NOMO-1 treated with dmso at 0.1 percent for 144 hours (cell line): ENCODE results near the gene ZNF607.
"Not testable (repeated sequence)": the region's sequence is repeated elsewhere in the genome, so short reads cannot be mapped to it uniquely, and the experiment has no call there.

ENCODE experiments used
- DNase-seq: peaks from one replicate; lab custom pipeline; 2025; ENCODE audit not compliant: unreplicated experiment; lab: John Stamatoyannopoulos, UW

The ZNF607 gene

DNA sequence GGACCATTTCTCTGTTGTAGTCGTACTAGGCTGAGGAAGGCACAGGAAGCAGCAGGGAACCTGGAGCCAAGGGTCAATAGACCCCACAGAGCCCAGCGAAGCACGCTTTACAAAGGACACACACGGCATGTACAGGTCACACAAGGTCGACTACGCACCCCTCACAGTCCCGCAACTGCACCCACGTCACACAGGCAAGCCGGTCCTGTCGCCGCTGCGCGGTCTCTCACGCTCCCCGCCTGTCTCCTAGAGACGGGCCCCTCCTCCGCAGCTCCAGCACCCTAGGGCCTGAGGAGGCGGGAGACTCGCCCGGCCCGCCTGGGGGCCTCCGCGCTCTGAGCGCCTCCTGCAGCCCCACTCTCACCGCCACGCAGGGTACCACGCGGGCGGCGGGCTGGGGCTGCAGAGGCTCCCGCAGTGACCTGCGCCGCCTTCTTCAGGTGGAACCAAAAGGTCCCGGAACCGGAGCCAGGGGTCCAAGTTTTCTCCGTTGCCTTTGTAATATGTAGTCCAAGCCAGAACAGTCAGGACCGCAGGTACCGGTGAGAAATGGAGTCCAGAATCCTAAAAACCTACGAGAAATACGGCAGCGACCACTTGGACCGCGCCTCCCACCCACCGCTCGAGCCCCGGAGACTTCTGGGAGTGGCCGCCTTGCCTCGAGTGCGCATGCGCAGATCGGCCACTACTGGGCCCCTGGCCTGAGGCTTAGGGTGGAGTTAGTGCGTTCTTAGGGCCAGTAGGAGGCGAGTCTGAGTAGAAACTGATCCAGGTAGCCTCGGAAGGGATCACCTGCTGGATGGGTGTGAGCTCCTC lies at the start of gene ZNF607:
Gene ZNF607 (minus strand): TSS at position 651 of the 816 bp plus-strand sequence. CDS start 8,143 bp downstream, outside the sequence.
- DNase-seq = no peak

DNA sequence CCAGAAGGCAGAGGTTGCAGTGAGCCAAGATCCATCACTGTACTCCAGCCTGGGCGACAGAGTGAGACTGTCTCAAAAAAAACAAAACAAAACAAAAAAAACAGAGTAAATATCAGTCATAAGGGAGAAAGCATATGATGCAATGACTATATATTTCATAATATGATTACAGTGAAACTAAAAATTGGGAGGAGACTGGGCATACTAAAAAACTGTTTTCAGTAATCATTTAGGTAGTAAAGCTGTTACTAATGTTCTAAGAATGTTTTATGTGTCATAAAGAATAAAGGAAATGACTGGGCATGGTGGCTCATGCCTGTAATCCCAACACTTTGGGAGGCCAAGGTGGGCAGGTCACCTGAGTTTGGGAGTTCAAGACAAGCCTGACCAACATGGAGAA lies 43.9 kb upstream of the ZNF607 start:
- DNase-seq = no peak

GRCh38 chr19:37757683-37758082 lies 38.1 kb upstream of the ZNF607 start:
- DNase-seq = not testable (repeated sequence)

DNA sequence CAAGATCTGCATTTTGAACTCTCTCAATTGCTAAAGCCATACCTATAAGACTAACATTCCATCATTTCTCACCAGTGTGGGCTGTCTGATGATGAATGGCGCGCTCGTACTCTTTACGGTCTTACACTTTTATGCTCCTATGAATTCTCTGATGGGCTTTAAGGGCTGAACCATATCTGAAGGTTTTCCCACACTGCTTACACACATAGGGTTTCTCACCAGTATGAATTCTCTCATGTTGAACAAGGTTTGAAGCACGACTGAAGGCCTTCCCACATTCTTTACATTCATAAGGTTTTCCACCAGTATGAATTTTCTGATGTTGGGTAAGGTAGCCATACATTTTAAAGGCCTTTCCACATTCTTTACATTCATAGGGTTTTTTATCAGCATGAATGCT lies 18.8 kb upstream of the ZNF607 start:
- DNase-seq = no peak

GRCh38 chr19:37725181-37725580 lies 5.6 kb upstream of the ZNF607 start:
- DNase-seq = no peak

DNA sequence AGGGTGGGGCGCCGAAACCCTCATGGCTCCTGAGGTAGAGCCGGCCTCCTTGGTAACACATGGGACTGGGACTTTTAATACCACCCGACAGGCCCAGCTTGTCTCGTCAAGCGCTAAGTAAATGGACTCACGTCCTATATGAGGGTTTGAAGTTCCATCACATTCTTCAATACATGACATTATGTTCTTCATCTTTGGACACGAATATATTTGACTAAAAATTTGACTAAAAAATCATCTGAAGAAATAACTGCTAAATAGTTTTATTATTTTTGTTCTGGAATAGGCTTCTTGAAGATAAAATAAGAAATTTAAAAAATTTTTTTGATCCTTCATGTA lies 335 bp upstream of the ZNF607 start:
- DNase-seq = no peak

- no peak for DNase-seq
These were observed 1.3 kb downstream of the ZNF607 start for GRCh38 chr19:37718304-37718703.

- DNase-seq = no peak
These were observed 3.4 kb downstream of the ZNF607 start for GRCh38 chr19:37716140-37716539.

DNA sequence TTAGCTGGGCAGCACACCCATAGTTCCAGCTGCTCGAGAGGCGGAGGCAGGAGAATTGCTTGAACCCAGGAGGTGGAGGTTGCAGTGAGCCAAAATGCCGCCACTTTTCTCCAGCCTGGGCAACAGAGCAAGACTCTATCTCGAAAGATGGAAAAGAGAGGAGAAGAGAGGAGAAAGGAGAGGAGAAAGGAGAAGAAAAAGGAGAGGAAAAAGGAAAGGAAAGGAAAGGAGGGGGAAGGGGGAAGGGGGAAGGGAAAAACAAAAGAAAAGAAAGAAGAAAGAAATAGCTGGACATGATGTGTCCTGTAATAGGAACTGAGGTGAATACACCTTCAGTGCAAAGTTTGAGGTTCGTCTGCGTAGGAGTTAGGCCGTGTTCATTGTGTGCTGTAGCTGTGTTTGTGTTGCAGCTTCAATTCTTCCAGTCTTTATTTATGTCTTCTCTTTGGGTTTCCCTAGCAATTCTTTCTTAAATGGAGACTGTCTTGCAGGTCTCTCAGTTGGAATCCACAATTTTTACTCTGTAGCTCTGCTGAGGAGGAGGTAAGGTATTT lies 13.4 kb downstream of the ZNF607 start:
- DNase-seq = no peak

DNA sequence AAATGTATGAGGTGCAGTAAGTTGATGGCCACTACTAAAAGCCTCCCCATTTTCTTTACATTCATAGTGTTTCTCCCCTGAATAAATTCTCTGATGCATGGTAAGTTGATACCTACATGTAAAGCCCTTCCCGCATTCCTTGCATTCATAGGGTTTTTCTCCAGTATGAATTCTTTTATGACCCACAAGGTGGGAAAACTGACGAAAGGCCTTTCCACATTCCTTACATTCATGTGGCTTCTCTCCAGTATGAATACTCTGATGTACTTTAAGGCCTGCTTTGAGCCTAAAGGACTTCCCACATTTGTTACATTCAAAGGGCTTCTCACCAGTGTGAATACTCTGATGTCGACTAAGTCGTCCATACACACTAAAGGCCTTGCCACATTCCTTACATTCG lies 20.5 kb downstream of the ZNF607 start:
- DNase-seq = no peak

DNA sequence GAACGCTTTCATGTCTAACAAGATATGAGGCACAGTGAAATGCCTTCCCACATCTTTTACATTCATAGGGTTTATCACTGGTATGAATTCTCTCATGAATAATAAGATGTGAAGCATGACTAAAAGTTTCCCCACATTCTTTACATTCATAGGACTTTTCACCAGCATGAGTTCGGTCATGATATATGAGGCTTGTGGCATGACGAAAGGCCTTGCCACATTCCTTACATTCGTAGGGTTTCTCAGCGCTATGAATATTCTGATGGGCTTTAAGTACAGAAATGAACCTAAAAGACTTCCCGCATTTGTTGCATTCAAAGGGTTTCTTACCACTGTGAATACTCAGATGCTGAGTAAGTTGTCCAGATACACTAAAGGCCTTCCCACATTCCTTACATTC lies 21.3 kb downstream of the ZNF607 start:
- no peak for DNase-seq

DNA sequence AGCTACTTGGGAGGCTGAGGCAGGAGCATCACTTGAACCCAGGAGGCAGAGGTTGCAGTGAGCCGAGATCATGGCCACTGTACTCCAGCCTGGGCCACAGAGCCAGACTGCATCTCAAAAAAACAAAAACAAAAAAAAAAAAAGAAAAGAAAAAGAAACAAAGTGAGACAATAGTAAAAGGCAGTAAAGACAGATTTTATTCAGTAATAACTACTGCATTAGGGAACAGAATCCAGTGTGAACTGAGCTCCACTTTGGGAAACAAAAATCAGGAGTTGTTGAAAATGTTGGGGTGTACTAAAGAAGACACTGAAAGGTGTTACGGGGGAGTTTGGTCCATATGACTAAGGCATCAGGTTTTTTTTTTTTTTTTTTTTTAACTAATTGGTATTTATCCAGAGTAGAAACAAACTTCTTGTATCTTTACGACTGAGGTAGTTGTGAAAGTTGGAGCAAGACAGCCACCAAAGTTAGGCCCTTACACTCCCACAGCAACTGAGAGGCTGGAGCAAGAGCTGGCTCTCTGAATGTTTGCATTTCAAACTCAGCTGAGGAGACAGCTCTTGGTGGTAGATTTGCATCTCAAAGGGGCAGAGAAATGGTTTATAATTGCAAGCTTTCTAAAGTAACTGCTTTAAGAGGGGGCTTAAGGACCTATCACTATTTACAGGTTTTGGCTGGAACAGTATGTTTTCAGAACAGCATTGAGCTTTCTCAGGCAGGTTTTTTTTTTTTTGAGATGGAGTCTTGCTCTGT lies 24.2 kb downstream of the ZNF607 start:
- no peak for DNase-seq

DNA sequence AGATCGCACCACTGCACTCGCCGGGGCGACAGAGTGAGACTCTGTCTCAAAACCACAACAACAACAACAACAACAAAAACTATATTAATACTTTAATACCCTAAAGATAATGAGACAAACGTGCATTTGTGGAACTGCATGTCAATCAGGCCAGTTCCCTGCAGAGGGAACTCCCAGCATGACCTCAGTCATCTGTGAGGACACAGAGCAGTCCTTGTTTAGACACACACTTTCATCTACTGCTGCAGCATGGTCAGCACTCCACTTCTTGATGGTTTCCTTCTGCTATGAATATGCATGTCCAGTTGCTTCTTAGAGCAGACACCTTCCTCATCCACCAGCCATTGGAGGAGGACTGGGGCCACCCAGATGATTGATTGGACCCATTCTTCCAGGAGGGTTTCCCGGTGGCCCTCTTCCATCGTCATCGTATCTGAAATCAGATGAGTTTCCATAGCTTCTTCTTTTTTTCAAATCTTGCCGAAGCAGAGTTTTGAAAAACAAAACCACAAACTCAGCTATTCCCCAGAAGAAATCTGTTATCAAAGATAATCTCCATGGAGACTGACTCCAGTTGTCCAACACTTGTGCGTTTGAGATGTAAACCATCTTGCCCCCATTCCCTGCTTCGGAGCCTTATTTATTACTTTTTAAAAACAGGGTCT lies 26.5 kb downstream of the ZNF607 start:
- no peak for DNase-seq

DNA sequence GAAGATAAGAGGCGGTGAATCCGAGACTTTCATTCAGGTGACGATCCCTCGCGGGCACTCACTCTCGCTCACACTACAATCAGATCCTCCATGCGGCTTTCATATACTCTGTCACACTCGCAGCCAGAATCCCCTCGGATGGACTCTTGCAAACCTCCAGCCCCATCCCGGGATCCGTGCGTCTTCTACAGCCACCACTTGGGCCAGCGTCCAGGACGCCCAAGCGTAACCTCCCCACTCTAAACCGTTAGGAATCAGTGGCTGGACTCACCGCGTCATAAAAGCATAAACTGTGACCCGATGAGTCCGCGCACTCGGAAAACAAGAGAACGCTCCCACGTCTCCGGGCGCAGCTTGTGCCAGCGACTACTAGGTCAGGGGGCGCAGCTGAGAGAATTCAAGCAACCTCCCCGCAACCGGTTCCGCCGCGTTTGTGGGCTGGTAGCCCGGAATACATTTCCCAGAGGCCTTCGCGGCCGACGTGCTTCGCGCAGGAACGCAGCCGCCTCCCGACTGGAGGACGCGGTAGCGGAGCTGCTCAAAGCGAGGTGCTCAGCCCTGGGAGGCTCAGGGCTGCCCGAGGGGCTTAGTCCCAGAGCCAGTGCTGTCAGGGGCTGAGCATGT lies 27.6 kb downstream of the ZNF607 start:
- no peak for DNase-seq

DNA sequence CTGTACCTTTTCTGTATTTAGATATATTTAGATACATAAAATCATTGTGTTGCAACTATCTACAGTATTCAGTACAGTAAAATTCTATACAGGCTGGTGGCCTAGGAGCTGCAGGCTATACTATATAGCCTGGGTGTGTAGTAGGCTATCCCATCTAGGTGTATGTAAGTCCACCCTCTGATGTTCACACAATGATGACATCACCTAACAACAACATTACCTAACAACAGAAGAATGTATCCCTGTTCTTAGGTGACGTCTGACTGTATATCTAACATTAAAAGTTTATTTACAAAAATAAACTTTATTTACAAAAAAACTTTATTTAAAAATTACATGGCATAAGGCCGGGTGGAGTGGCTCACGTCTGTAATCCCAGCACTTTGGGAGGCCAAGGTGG lies 36.0 kb downstream of the ZNF607 start:
- DNase-seq = no peak

DNA sequence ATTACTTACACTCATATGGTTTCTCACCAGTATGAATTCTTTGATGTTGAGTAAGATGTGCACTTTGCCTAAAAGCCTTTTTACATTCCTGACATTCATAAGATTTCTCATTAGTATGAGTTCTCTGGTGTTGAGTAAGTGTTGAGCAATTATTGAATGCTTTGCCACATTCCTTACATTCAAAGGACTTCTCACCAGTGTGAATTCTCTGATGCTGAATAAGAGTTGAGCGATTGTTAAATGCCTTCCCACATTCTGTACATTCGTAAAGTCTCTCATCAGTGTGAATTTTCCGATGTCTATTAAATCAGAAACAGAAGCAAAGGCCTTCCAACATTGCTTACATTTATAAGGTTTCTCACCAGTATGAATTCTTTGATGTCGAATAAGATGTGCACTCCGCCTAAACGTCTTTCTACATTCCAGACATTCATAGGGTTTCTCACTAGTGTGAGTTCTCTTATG lies 50.1 kb downstream of the ZNF607 start:
- no peak for DNase-seq

- DNase-seq = not testable (repeated sequence)
These were observed 62.4 kb downstream of the ZNF607 start for GRCh38 chr19:37657157-37657556.

GRCh38 chr19:37655689-37656371 lies 63.7 kb downstream of the ZNF607 start:
- DNase-seq = no peak

GRCh38 chr19:37655301-37655688 lies 64.3 kb downstream of the ZNF607 start, which contains the start of gene ZFP30:
Gene ZFP30, minus strand, starts transcription at chr19:37655465. Its CDS starts 7,643 bp downstream, at chr19:37647822.
- no peak for DNase-seq

DNA sequence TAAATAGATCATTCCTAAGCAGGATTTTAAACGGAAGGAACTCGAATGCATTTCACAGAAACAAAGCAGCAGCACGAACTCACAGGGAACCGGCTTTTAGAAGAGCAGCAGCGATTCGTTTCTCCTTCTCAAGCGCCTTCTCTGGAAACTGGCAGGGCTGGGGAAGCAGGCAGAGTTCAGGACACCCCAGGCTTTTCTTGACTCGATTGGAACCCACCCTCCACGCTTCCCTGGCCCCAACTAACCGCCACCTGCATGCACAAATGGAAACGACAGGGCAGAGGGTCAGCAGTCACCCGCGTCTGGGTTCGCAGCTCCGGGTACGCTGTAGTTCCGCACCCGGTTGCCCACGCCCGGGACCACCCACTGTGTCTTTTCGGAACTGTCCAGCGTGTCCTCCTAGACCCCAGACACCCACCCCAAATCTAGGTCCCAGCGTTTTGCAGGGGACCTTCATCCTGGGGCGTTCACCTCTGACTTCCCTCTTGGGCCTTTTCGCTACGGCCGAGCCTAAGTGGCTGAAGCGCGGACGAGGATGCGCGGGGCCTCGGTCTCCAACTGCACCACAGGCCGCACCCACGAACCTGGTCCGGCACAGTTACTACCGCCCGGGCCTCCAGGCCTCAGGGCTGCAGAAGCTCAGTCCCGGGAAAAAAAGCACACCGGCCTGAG lies 64.8 kb downstream of the ZNF607 start:
- DNase-seq = no peak
